Measurements from ENCODE around the gene TADA3. TPM values are rescaled to one million over a fixed set of nuclear protein-coding genes. Genes with fewer than 3 reads are reported as not detected.

TADA3 gene
- total RNA-seq, 1 experiment from 2014 or later: 85.4 TPM

DNA sequence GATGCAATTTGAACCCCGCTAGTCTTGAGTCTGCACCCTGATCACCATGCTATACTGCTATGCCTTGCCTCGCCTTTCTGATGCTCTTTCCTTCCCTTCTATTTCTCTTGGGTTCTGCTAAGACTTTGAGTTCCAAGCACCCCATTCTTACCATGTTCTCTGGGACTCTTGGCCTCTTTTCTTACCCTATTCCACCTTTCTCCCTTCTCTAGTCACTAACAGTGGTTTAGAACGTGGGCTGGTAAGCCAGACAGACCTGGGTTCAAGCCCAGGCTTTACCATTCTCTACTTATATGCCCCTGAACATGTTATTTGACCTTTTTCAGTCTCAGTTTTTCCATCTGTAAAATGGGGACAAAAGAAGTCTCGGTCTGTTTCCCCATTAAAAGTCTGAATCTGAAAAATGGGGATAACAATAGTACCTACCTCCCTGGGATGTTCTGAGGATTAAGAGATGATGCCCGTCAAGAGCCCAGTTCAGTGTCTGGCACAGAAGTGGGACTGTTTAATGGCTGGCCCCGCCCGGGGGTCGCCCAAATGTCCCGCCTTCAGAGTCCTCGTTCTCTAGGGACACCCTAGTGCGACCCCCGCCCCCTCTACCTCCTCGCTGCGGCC, 376 bp downstream of the TADA3 start:
- H4K20me1 ChIP-seq (ENCODE audit: low read length): no peaks in the 10 kb centered on the region
- H3K9me3 ChIP-seq (ENCODE audit: low read length): no peaks in the 10 kb centered on the region
- no peaks in the 10 kb centered on the region for H3K9me2 ChIP-seq (replicated peaks; ENCODE audit: low read length)
- peaks cover 11% of the 10 kb centered on the region for H3K4me1 ChIP-seq (ENCODE audit: insufficient read depth, low read length)
- H3K36me3 ChIP-seq (ENCODE audit: low read depth, low read length): peaks cover 3% of the 10 kb centered on the region
- DNase-seq (no peak), ATAC-seq (no peak)
- ChIA-PET CTCF (no interaction called here), POLR2A (ENCODE audit: unreplicated experiment) (interaction anchor here (1.1 kb wide), 1 partner anchor 17 kb away, joined by 6 read pairs; no protein-coding TSS in a partner anchor)
- H3K27ac ChIP-seq (ENCODE audit: low read length): peak overlapping the region; percentile 79
- no peak for TF ChIP-seq EZH2phosphoT487 (IDR thresholded peaks at IDR 0.05; ENCODE audit: borderline replicate concordance, low read length)
- TF ChIP-seq EZH2 (IDR thresholded peaks at IDR 0.05; ENCODE audit: low read length, unreplicated experiment): no peak
- TF ChIP-seq, protein P1, sequence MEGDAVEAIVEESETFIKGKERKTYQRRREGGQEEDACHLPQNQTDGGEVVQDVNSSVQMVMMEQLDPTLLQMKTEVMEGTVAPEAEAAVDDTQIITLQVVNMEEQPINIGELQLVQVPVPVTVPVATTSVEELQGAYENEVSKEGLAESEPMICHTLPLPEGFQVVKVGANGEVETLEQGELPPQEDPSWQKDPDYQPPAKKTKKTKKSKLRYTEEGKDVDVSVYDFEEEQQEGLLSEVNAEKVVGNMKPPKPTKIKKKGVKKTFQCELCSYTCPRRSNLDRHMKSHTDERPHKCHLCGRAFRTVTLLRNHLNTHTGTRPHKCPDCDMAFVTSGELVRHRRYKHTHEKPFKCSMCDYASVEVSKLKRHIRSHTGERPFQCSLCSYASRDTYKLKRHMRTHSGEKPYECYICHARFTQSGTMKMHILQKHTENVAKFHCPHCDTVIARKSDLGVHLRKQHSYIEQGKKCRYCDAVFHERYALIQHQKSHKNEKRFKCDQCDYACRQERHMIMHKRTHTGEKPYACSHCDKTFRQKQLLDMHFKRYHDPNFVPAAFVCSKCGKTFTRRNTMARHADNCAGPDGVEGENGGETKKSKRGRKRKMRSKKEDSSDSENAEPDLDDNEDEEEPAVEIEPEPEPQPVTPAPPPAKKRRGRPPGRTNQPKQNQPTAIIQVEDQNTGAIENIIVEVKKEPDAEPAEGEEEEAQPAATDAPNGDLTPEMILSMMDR (conservative IDR thresholded peaks at IDR 0.05; ENCODE audit: low read depth, low read length): no peak
- no peaks in the 10 kb centered on the region for H3K27me3 ChIP-seq (ENCODE audit: low read length)
- H3F3A ChIP-seq (ENCODE audit: low read length, unreplicated experiment): no peaks in the 10 kb centered on the region
- H3K4me2 ChIP-seq (ENCODE audit: low read length): peak overlapping the region; percentile 98
- TSS peak; percentile 81 for BruUV-seq (replicated peaks)
- H3K9ac ChIP-seq (ENCODE audit: low read length): peak overlapping the region; percentile 97
- H3K79me2 ChIP-seq (ENCODE audit: low read length): peaks cover 28% of the 10 kb centered on the region
- H3K4me3 ChIP-seq (ENCODE audit: low read length): peak overlapping the region; percentile 99
- peak overlapping the region; percentile 82 for H2AFZ ChIP-seq (ENCODE audit: low read length)
- intact Hi-C loops (cut with micrococcal nuclease): loop anchor here (1.0 to 5.0 kb wide), 3 partner anchors 42 to 75 kb away; partner anchors contain the start of gene BRPF1

- intact Hi-C loops (cut with micrococcal nuclease): loop anchor here (5.0 kb wide), 1 partner anchor 74 kb away; no protein-coding TSS in a partner anchor
- TF ChIP-seq EZH2 (IDR thresholded peaks at IDR 0.05; ENCODE audit: low read length, unreplicated experiment) (no peak), EZH2phosphoT487 (IDR thresholded peaks at IDR 0.05; ENCODE audit: borderline replicate concordance, low read length) (no peak)
- TF ChIP-seq, protein P1 (conservative IDR thresholded peaks at IDR 0.05; ENCODE audit: low read depth, low read length): no peak
- POLR2A ChIA-PET (ENCODE audit: unreplicated experiment): no interaction called here
These were observed 1.1 kb downstream of the TADA3 start for GRCh38 chr3:9791127-9791526.

DNA sequence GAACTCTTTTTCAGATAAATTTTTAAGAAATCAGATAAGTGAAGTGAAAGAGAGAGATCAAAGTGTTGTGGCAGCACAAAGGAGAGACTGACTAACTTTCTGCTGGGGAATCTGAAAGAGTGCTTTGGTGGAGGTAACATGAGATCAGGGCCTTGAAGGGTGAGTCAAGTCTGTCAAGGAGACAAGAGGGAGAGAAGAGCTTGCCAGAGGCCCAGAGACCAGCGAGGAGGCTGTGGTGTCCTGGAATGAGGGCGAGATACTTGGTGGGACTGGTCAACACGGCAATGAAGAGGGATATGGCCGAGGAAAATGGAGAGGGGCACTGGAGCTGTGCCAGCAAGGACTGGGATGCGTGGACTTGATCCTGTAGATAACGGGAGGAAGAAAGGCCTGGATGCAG, 4.6 kb downstream of the TADA3 start:
- TF ChIP-seq, protein P1 (conservative IDR thresholded peaks at IDR 0.05; ENCODE audit: low read depth, low read length): no peak
- TF ChIP-seq EZH2phosphoT487 (IDR thresholded peaks at IDR 0.05; ENCODE audit: borderline replicate concordance, low read length) (no peak), EZH2 (IDR thresholded peaks at IDR 0.05; ENCODE audit: low read length, unreplicated experiment) (no peak)
- Histone ChIP-seq H4K20me1 (ENCODE audit: low read length) (no peaks in the 10 kb centered on the region), H3K4me3 (ENCODE audit: low read length) (no peak overlapping the region), H3K4me2 (ENCODE audit: low read length) (no peak overlapping the region), H3K9ac (ENCODE audit: low read length) (no peak overlapping the region), H3F3A (ENCODE audit: low read length, unreplicated experiment) (no peaks in the 10 kb centered on the region), H3K27ac (ENCODE audit: low read length) (no peak overlapping the region), H3K79me2 (ENCODE audit: low read length) (no peaks in the 10 kb centered on the region), H3K9me2 (replicated peaks; ENCODE audit: low read length) (no peaks in the 10 kb centered on the region), H3K27me3 (ENCODE audit: low read length) (no peaks in the 10 kb centered on the region), H2AFZ (ENCODE audit: low read length) (no peak overlapping the region), H3K36me3 (ENCODE audit: low read depth, low read length) (peaks cover 10% of the 10 kb centered on the region; the same call in 1 of the 2 replicates), H3K4me1 (ENCODE audit: insufficient read depth, low read length) (peaks cover 4% of the 10 kb centered on the region; the same call in 1 of the 2 replicates), H3K9me3 (ENCODE audit: low read length) (no peaks in the 10 kb centered on the region)
- no TSS peak for BruUV-seq (replicated peaks)
- ChIA-PET POLR2A (ENCODE audit: unreplicated experiment) (no interaction called here), CTCF (no interaction called here)
- no peak for ATAC-seq
- no peak for DNase-seq
- intact Hi-C loops (cut with micrococcal nuclease): no loop called here

More at GRCh38 chr3:9791127-9791526, 1.1 kb downstream of the TADA3 start:
- Histone ChIP-seq H3K4me2 (ENCODE audit: low read length) (0 out of 2 replicates have a peak overlapping the region, but pooled peaks have one; percentile 98), H4K20me1 (ENCODE audit: low read length) (no peaks in the 10 kb centered on the region), H3K9me3 (ENCODE audit: low read length) (no peaks in the 10 kb centered on the region), H3K79me2 (ENCODE audit: low read length) (peaks cover 28% of the 10 kb centered on the region), H3K4me3 (ENCODE audit: low read length) (no peak overlapping the region), H3K27ac (ENCODE audit: low read length) (no peak overlapping the region), H3K4me1 (ENCODE audit: insufficient read depth, low read length) (peaks cover 11% of the 10 kb centered on the region), H2AFZ (ENCODE audit: low read length) (no peak overlapping the region), H3K9ac (ENCODE audit: low read length) (no peak overlapping the region), H3K27me3 (ENCODE audit: low read length) (no peaks in the 10 kb centered on the region), H3F3A (ENCODE audit: low read length, unreplicated experiment) (no peaks in the 10 kb centered on the region), H3K9me2 (replicated peaks; ENCODE audit: low read length) (no peaks in the 10 kb centered on the region), H3K36me3 (ENCODE audit: low read depth, low read length) (peaks cover 7% of the 10 kb centered on the region)
- CTCF ChIA-PET: no interaction called here
- no TSS peak for BruUV-seq (replicated peaks)
- ATAC-seq: no peak
- no peak for DNase-seq

Data from PC-3 (cell line).